ENCODE results near the gene VAMP2. TPM values are rescaled to one million over a fixed set of nuclear protein-coding genes. Genes with fewer than 3 reads are reported as not detected.
A peak's percentile ranks its signal among the peaks of the same experiment; 100 is the strongest.

The VAMP2 gene, protein sequence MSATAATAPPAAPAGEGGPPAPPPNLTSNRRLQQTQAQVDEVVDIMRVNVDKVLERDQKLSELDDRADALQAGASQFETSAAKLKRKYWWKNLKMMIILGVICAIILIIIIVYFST
- total RNA-seq = 10 to 100 TPM; 30.0 to 33.7 TPM

DNA sequence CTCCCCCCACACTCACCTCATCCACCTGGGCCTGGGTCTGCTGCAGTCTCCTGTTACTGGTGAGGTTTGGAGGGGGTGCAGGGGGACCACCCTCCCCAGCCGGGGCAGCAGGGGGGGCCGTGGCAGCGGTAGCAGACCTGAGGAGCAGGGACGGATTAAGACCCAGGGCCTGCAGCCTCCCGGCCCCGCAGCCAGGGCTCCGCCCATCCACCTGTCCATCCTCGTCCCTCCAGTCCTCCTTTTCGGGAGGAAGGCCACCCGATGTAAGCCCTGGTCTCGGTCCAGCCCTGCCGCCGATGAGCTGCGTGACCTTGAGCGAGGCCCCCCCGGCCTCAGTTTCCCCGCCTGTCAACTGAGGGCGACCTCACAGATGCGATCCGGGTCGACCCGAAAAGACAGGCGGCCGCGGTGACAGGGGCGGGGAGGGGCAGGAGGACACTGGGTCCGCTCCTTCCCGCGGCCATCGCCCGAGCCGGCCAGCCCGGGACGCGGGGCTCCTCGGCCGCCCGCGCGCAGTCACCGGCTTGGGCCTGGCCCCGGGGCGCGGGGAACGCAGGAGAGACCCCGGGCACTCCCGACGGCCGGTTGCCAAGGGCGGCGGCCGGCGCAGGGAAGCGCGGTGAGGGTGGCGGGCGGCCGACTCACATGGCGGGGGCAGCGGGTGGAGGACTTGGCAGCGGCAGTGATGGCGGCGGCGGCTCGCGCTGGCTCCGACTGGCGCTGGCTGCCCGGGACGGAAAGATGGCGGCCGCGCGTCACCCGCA, at the start of gene VAMP2:
VAMP2 (minus strand) TSS at position 716 of the 764 bp plus-strand sequence; CDS start at position 647, 69 bp downstream.
- intact Hi-C loops (cut with micrococcal nuclease) = no loop called here
- H3K27me3 Mint-ChIP-seq = no peaks in the 10 kb centered on the region
- CTCF ChIA-PET = interaction anchor here (3.2 kb wide), 1 partner anchor 44 kb away, joined by 11 read pairs; the partner anchor contains the start of gene ALOXE3

GRCh38 chr17:8210761-8211458, 48.2 kb upstream of the VAMP2 start:
- H3K27ac Mint-ChIP-seq = peak overlapping the region; percentile 96
- intact Hi-C loops (cut with micrococcal nuclease) = loop anchor here (1.0 kb wide), 1 partner anchor 10 kb away; no protein-coding TSS in a partner anchor
- ATAC-seq (peak; percentile 50), DNase-seq (no peak)
- no peaks in the 10 kb centered on the region for H3K27me3 Mint-ChIP-seq
- POLR2A ChIA-PET = interaction anchor here (0.6 to 16.5 kb wide), 11 partner anchors 11 to 92 kb away, joined by 3 to 186 read pairs (median 5); partner anchors contain the start of genes BORCS6, CTC1 and PFAS
- H3K4me3 Mint-ChIP-seq = peak overlapping the region; percentile 91
- H3K4me1 Mint-ChIP-seq (ENCODE audit: low read depth) = peaks cover 12% of the 10 kb centered on the region
- CTCF ChIA-PET = interaction anchor here (1.4 to 2.1 kb wide), 10 partner anchors 8 to 990 kb away, joined by 3 to 8 read pairs (median 5); no protein-coding TSS in a partner anchor
- no peaks in the 10 kb centered on the region for H3K9me3 Mint-ChIP-seq
- TF ChIP-seq CTCF (IDR thresholded peaks at IDR 0.05) = no peak
- peaks cover 32% of the 10 kb centered on the region for H3K36me3 Mint-ChIP-seq (ENCODE audit: low read depth)

More for the DNA sequence above, at the start of gene VAMP2:
- Mint-ChIP-seq H3K36me3 (ENCODE audit: low read depth) (peaks cover 30% of the 10 kb centered on the region), H3K4me1 (ENCODE audit: low read depth) (peaks cover 57% of the 10 kb centered on the region), H3K27ac (peak within 1 kb of the TSS; percentile 99), H3K9me3 (no peaks in the 10 kb centered on the region), H3K4me3 (peak within 1 kb of the TSS; percentile 88)
- TF ChIP-seq CTCF (IDR thresholded peaks at IDR 0.05) = no peak
- POLR2A ChIA-PET = interaction anchor here (0.8 to 22.8 kb wide), 7 partner anchors 9 to 86 kb away, joined by 3 to 476 read pairs (median 13); partner anchors contain the start of genes BORCS6, CTC1 and HES7
- peak; percentile 32 for ATAC-seq
- peak; percentile 86 for DNase-seq

DNA sequence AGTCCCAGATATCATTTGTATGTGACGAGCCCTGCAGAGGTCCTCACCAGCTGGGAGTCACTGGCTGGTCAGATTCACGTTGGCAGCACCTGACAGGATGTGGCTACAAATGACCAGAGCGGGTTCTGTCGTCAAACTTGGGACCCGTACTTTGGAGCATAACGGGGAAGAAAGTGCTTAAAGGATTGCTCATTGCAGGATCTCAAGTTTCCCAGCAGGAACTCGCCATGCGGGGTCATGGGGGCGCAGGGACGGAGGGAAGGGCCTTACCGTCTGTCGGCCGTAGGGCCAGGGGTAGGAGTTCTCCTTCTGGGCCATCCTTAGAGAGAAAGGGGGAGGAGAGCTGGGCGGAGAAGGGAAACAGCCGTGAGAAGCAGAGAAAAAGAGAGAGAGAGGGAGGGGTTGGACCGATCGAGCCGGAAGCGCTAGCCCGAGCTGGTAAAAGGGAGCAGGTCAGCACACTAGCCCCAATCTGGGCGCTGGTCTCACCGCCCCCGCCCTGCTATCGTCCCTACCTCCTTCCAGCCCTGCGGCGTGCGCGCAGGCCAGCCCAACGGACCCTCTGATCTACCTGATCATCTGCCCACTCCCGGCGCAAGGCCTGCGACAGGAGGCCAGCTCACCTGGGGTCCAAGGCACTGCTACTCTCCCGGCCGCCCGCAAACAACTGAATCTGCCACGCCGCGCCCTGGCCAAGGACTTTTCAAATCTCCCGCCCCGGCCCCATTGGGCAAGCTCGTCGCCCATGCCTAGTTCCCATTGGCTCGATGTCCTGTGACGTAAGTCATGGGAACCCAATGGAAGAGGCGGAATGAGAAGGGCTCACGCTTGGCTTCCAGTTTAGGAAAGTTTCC, 47.4 kb upstream of the VAMP2 start, which contains the start of gene AURKB:
AURKB (minus strand) TSS at position 669 of the 854 bp plus-strand sequence; CDS start at position 318, 351 bp downstream.
- intact Hi-C loops (cut with micrococcal nuclease) = no loop called here
- Mint-ChIP-seq H3K9me3 (no peaks in the 10 kb centered on the region), H3K4me3 (peak within 1 kb of the TSS; percentile 91), H3K36me3 (ENCODE audit: low read depth) (peaks cover 36% of the 10 kb centered on the region), H3K27me3 (no peaks in the 10 kb centered on the region), H3K27ac (peak within 1 kb of the TSS; percentile 96), H3K4me1 (ENCODE audit: low read depth) (peaks cover 12% of the 10 kb centered on the region)
- ChIA-PET CTCF (interaction anchor here (1.4 to 2.1 kb wide), 10 partner anchors 9 to 989 kb away, joined by 3 to 8 read pairs (median 5); no protein-coding TSS in a partner anchor), POLR2A (interaction anchor here (0.6 to 16.5 kb wide), 17 partner anchors 10 to 166 kb away, joined by 3 to 186 read pairs (median 3); partner anchors contain the start of genes BORCS6, CTC1, KRABD2 and PFAS)
- DNase-seq = peak; percentile 97
- TF ChIP-seq CTCF (IDR thresholded peaks at IDR 0.05) = no peak
- ATAC-seq = peak; percentile 96

DNA sequence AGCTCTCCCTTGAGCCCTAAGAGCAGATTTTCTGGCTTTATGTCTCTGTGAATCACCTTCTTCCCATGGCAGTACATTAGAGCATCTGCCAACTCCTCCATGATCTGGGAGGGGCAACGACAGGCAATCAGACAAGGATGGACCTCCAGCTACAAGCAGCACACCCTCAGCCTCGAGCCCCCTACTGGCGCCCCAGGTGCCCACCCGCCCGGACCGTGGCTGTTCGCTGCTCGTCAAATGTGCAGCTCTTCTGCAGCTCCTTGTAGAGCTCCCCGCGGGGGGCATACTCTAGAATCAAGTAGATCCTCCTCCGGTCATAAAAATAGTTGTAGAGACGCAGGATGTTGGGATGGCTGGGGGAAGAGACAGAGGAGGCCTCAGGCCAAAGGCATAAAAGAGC, 43.8 kb upstream of the VAMP2 start:
- peaks cover 15% of the 10 kb centered on the region for H3K4me1 Mint-ChIP-seq (ENCODE audit: low read depth)
- TF ChIP-seq CTCF (IDR thresholded peaks at IDR 0.05) = no peak
- CTCF ChIA-PET = no interaction called here
- H3K4me3 Mint-ChIP-seq = no peak overlapping the region
- intact Hi-C loops (cut with micrococcal nuclease) = no loop called here
- H3K9me3 Mint-ChIP-seq = no peaks in the 10 kb centered on the region
- no peak for ATAC-seq
- H3K27me3 Mint-ChIP-seq = no peaks in the 10 kb centered on the region
- no peak for DNase-seq
- POLR2A ChIA-PET = interaction anchor here (0.7 to 16.5 kb wide), 6 partner anchors 10 to 91 kb away, joined by 3 to 186 read pairs (median 10); partner anchors contain the start of gene BORCS6
- no peak overlapping the region for H3K27ac Mint-ChIP-seq
- H3K36me3 Mint-ChIP-seq (ENCODE audit: low read depth) = peaks cover 58% of the 10 kb centered on the region

All from activated CD8-positive, alpha-beta T cell treated with anti-CD3 and anti-CD28 coated beads for 36 hours (primary cell).